NCI-H146 (cell line): ENCODE measurements around the gene TTC23L.

Source experiments
- DNase-seq: peaks from one replicate; lab custom pipeline; 2025; lab: John Stamatoyannopoulos, UW

Gene TTC23L

GRCh38 chr5:34833090-34833489, 5.9 kb upstream of the TTC23L start:
- DNase-seq = no peak

DNA sequence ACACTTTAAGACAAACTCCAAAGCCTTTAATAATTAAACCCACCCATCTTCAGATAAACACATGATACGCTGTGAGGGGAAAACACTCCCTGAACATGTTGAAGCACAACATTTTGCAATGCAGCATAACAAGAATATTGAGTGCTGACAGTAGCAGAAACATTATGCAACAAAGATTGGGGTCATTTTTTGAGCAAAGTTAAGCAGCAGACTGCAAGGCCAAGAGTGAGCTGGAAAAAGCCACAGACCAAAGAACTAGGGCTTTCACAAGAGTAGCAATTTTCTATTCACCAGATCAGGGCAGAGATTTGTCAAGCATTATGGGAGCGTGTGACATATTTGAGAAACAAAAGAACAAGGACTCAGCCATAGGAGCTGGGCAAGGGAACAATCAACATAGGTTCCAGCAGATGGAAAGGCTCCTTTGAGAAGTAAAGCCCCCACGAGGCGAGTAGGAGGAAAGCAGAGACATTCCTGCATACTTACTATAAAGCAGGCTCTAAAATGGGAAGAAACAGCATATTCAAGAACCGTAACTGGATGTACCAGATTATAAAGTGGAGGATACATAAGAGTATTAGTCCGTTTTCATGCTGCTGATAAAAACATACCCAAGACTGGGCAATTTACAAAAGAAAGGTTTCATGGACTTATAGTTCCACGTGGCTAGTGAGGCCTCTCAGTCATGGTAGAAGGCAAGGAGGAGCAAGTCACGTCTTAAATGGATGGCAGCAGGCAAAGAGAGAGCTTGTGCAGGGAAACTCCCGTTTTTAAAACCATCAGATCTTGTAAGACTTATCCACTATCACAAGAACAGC, 4.8 kb upstream of the TTC23L start:
- DNase-seq = no peak

GRCh38 chr5:34834794-34835089, 4.2 kb upstream of the TTC23L start:
- DNase-seq = no peak

GRCh38 chr5:34835664-34836063, 3.3 kb upstream of the TTC23L start:
- no peak for DNase-seq

DNA sequence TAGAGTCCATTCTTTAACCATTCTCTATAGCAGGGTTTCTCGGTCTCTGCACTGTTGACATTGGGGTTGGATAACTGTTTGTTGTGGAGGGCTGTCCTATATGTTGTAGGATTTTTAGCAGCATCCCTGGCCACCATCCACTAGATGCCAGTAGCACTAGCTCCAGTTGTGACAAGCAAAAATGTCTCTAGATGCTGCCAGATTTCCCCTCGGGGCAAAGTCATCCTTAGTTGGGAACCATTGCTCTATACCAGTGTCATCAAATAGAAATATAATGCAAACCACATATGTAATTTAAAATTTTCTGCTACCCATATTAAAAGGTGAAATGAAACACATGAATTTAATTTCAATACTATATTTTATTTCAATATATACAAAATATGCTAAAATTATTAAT, 2.9 kb downstream of the TTC23L start:
- DNase-seq = no peak

DNA sequence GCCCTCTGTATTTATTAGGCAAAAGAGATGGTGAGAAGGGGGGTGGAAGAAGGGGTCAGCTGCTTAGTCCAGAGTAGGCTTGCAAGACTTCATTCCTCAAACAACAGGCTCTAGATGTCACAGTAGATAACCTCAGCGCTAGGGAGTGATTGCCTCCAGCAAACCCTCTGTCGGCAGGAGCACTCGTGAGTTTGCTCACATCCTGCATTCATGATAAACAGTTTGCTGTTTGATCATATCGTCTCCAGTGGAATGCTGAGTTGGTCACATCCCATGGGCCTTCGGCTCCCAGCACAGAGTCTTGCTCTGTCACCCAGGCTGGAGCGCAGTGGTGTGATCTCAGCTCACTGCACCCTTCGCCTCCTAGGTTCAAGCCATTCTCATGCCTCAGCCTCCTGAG, 3.6 kb downstream of the TTC23L start:
- no peak for DNase-seq

DNA sequence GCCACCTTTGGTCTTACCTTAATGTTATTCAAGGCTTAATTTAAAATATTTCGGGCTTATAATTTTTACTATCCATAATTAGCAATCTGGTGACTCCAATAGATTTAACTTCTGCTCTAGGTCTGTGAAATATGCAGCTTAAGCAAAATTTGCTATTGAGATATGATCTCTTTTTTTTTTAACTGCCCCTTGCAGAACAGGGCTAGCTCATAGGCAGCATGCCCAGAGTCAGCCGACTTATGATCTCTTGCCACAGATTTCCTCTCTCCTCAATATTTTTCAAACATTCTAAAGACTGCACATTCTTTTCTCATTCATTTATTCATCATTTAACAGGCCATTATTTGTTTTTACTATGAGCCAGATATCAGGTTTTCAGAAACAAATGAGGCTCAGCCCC, 4.5 kb downstream of the TTC23L start:
- DNase-seq = no peak

- DNase-seq = no peak
These were observed 5.1 kb downstream of the TTC23L start for GRCh38 chr5:34844106-34844505.

DNA sequence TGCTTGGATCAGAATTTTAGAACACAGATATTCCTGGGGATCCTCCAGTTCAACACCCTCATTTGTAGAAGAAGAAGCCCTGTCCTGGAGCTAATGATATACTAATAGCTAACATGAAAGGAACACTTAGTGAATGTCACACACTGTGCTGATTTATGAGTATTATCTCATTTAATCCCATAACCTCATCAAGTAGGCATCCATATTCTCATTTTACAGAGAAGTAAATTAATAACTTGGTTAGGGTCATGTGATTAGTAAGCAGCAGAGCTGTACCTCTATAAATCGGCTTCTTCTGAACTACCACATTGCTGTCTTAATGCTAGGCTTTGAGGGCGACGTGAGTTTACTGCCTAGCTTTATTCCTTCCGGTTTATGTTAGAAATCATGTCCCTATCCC, 6.0 kb downstream of the TTC23L start:
- no peak for DNase-seq

- no peak for DNase-seq
These were observed 8.1 kb downstream of the TTC23L start for GRCh38 chr5:34847056-34847455.

DNA sequence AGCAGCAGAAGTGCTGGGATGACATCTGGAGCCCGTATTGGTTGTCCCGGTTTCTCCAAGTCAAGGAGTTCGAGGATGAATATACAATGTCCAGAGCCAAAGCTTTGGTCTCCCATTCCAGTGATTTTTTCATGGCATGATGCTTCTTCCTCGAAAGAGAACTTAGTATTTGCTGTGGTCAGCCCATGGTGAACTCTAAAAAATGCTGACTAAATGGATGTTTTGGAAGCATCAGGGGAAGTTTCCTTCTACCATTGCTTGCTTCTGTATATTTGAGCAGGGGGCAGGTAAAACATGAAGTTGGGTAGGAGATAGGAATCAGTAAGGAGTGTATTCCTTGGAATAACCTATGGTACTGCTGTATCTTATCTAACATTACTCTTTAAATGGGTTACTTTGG, 8.6 kb downstream of the TTC23L start:
- DNase-seq = no peak

DNA sequence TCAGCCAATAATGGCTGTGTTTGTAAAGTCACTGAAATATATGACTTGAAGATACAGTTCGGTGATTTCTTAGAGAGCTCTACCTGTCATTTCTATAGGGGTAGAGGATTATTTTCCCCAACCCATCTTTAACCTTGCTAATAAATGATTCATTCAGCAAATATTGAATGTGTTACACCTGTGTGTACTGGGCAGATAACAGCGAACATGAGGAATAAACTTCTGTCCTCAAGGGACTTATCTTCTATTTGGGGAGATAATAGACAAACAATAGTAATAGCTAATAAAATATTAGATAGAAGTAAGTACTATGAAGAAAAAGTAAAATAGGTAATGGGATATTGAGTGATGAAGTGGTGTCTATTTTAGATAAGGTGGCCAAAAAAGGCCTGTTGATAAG, 9.3 kb downstream of the TTC23L start:
- DNase-seq = no peak

DNA sequence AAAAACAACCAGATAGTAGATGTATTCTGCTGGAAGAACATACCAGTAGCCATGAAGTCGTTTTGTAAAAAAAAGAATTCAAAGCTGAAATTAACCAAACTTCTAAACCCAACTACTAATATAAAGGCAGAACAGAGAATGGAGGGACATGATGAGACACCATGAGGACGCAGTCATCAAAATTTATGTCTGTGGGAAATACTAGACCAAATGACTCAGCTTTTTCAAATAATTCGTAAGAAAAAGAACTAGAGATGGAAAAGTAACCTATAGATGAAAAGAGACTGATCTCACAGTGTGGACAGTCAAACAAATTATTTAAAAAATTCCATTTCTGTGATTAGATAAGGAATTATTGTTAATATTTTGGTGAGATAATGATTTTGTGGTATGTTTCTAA, 10.3 kb downstream of the TTC23L start:
- no peak for DNase-seq

DNA sequence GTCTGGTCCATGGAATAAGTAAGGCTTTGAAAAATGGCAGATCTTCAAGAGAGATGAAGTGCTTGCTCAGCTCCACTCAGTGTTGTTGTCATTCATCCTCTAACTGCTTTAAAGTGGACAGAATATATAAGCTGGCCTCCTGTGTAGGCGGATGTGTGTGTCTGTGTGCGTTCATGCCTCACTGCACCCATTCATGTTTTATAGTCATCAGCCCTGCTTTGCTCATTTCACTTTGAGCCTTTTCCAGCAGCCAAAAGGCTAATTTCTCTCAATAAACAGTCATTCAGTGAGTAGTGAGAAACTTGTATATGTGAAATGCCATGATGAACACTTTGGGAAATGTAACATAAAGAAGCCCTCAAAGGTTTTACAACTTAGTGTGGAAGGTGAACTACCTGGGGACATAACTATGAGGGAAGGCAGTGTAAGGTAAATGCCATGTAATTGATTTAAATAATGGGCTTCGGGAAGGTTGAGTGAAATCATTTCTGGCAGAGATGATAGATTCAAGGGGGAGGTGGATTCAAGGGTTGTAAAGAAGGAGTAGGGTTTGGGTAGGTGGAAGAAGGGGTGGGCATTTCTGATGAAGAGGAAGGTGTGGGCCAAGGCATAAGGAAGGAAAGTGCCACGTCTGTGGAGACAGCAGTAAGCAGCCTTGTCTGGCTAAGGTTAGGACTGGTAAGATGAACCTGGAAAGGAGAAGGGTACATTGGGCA, 15.7 kb downstream of the TTC23L start:
- DNase-seq = peak; percentile 64

- no peak for DNase-seq
These were observed 18.2 kb downstream of the TTC23L start for GRCh38 chr5:34857161-34857560.

- DNase-seq = no peak
These were observed 18.9 kb downstream of the TTC23L start for GRCh38 chr5:34857894-34858293.

GRCh38 chr5:34858790-34859189, 19.8 kb downstream of the TTC23L start:
- no peak for DNase-seq

DNA sequence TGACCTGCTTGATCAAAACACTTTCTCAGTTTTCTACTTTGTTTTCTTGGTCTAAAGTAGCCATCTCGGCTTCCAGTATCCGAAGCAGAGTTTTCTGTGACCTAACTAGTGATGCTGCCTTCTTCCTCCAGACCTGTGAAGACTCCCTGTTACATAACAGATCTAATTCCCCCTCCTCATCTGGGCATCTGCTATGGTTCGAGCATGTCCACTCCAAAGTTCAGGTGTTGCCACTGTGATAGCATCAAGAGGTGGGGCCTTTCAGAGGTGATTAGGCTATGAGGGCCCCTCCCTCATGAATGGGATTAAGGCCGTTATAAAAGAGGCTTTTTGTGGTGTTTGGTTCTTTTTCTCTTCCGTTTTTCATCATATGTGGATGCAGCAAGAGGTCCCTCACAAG, 20.3 kb downstream of the TTC23L start:
- DNase-seq = no peak

- no peak for DNase-seq
These were observed 25.0 kb downstream of the TTC23L start for GRCh38 chr5:34863946-34864345.

DNA sequence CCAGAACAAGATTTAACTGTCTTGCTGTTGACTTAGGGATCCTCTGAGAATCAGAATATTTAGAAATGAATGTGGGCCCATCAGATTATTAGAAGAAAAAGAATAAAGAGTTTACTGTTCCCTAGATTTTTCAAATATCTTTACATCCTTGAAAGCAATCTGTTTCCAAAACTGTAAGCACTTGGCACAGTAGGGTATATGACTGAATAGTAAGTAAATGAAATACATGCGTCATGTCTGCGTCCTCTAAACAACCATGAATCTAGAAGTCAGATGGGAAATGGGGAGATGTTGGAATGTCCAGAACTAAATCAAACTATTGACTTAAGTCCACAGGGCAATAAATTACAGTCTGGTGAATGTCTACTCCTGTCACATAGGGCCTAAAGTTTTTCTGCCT, 26.1 kb downstream of the TTC23L start:
- no peak for DNase-seq

DNA sequence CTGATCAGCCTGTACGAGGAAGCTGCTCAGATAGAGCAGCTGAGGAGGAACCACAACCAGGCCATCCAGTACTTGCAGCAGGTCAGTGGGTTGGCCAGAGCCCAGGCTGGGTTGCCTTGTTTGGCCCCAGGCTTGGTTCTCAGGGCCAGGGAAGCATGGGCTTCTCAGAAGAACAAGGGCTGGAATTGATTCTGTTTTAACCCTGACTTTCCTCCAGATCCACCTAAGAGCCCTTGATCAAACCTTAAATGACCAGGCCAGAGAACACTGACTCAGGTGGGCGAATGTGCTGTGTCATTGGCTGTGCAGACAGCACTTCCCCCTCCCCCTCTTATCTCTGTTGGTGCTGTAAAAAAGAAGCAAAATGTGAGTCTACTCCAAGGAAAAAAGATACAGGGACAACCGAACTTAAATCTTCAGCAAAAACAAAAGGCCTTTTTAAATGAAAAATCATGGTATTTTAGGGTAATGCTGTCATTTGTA, 28.1 kb downstream of the TTC23L start:
- DNase-seq = no peak

GRCh38 chr5:34867660-34868059, 28.7 kb downstream of the TTC23L start:
- no peak for DNase-seq

- no peak for DNase-seq
These were observed 29.8 kb downstream of the TTC23L start for GRCh38 chr5:34868791-34869190.

DNA sequence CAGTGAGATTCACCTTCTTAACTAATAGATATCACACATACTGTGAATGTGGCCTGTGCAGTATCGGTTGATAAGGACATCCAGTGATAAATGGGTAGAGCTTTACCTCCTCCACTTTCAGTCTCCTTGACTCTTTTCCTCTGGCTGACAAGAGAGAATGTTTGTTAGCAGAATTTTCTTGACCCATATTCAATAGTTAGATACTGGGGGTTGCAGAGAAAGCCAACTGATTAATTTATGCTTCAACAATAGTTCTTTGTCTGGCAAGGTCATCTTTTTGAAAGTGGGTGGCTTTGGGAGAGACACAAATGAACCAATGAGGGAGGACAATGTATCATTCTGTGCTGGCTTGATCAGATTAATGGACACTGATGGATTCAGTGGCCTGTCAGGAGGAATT, 30.3 kb downstream of the TTC23L start:
- DNase-seq = no peak
